ENCODE data around the gene NTNG2.

DNA sequence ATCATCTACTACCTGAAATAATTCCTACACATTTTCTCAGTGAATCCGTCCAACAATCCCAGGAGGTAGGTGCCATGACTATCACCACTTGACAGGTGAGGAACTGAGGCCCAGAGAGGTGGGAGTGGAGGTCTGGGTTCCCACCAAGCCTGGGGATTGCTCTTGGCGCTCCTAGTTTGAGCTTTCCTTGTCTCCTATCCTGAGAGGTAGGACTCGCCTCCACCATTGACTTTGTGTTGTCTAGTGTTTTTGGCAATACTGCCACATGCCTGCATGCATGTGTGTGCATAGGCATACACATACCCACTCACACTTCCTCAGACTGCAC, 6.3 kb upstream of the NTNG2 start:
- TF ChIP-seq GATA2 (IDR thresholded peaks at IDR 0.05; ENCODE audit: low read depth, low read length): no peak
- no peak for TF ChIP-seq GATA3 (IDR thresholded peaks at IDR 0.05; ENCODE audit: low read depth, low read length)
